SKM-1 treated with dmso at 0.1 percent for 144 hours (cell line): ENCODE measurements around the gene ACTN2.
A peak's percentile ranks its signal among the peaks of the same experiment; 100 is the strongest.

Experiments
- DNase-seq: peaks from one replicate; lab custom pipeline; 2025; ENCODE audit not compliant: unreplicated experiment; lab: John Stamatoyannopoulos, UW

Gene ACTN2

DNA sequence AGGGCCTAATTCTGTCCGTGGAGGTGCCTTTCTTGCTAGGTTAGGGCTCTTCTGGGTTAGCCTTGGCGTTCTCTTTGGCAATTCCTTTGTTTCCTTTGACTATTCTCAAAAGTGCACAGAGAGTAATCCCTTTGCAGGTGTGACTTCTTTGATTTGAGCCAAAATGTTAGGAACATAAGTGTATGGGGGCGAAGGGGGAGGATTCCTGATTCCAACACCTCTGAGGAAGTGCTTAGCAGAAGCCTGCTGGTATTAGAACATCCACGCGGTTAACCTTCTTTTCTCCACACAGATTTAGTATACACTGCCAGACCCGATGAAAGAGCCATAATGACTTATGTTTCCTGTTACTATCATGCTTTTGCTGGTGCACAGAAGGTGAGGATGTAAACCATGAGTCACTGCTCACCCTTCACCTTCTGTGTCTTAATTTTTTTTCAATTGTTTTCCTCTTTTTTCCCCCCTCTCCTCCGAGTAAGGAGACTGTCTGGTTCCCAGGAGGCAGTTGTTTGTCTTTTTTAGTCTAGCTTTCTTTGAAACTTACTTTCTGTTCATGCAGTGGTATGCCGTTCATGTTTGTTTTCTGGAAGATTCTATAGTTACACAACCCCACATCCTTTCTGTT, 48.0 kb downstream of the ACTN2 start:
- no peak for DNase-seq

DNA sequence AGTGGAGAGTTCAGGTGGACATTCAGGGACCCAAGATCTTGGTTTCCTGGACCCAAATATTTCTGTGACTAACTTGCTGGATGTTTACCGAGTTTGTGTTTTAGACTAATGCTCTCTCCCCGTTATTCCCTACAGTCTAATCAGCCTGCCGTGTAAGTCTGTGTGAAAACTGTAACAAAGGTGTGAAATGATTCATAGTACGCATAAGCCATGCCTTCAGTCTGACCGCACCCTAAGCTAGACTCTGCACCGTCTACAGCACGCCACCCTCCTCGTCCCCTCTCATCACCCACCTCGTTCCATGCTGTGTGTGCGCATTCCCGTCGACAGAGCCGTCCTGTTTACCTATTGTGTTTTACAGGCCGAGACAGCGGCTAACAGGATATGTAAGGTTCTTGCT, 50.5 kb downstream of the ACTN2 start:
- no peak for DNase-seq

DNA sequence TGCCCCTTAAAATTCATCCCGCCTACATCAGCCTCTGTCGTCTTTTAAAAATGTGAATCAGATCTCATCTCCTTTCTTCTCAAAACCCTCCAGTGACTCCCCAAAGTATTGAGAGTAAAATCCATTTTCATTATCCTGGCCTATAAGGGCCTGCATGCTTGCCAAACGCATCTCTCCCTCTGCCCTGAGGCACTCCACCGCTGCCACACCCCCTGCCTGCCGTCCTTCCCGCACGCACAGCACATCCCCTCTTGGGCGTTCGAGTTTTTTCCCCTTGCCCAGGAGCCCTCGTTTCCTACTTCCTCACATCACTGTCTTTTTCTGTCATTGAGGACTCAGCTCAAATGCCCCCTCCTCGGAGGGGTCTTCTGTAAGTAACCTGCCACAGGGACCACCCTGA, 55.5 kb downstream of the ACTN2 start:
- no peak for DNase-seq

DNA sequence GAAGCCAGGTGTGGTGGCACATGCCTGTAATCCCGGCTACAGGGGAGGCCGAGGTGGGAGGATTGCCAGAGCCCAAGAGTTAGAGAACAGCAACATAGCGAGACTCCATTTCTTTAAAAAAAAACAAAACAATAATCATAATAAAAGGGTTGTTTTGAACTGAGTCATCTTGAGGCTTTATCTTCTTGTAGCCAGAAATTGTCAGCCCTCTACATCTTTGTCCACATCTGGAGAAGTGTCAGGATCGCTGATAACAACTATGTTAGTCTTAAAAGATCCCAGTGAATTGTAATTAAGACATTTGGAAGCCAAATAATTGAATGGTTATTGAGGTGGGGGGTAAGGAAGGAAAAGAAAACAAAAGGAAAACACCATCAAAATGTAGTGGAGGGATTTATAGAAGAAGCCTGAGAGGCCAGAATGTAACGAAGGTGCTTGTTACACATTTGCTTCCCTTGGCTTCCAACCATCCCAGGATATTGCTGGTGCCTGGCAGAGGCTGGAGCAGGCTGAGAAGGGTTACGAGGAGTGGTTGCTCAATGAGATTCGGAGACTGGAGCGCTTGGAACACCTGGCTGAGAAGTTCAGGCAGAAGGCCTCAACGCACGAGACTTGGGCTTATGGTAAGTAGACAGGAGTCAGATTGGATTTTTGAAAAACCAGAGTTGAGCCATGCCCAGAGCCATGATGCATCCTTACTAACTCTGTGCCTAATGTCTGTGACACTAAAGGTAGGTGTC, 56.3 kb downstream of the ACTN2 start:
- no peak for DNase-seq

DNA sequence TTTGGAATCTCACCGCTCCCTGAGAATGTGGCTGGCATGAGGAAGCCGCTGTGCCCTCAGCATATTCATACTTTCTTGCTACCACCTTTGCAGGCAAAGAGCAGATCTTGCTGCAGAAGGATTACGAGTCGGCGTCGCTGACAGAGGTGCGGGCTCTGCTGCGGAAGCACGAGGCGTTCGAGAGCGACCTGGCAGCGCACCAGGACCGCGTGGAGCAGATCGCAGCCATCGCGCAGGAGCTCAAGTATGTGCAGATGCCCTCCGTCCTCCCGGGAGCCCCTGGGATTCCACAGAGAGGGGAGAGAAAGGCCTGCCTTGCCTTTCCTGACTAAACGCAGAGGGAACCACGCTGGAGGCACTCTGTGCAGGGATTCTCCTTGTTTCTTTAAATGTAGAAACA, 58.2 kb downstream of the ACTN2 start:
- DNase-seq, result no peak

DNA sequence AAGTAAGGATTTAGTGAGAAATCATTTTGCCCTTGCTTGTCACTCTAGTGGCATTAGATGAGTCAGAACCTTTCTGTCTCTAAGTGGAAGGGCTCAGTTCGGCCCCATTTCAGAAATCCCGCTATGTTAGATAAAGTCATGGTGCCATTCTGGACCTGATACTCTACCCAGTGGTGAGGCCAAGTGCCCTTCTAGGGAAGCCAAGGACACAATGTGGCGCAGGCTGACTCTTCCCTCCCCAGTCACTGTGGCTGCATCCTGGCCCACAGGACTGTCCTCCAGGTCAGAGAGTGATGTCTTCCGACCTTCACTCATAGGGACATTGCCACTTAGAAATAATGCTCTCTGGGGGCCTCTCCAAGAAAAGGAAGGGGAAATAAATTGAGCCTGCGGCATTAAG, 60.5 kb downstream of the ACTN2 start:
- no peak for DNase-seq

DNA sequence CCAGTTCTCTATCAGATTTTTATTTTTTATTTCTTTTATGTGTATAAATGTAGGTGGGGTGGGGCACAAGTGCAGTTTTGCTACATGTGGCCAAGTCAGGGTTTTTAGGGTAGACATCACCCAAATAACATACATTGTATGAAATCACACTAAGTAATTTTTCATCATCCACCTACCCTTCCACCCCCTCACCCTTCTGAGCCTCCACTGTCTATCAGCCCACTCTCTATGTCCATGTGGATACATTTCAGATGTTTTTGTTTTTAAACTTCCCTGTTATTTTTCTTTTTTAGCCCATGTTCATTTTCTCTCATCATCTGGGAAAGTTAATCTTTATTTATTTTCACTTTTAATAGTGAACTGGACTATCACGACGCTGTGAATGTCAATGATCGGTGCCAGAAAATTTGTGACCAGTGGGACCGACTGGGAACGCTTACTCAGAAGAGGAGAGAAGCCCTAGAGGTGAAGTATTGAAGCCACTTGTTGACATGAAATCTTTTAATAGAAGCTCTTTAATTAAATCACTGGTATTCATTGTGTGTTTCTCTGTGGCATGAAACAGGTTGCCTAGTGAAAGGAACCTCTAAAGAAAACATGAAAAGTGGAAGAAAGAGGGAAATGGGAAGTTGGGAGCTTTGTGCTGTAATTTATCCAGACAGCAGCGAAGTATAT, 61.1 kb downstream of the ACTN2 start:
- no peak for DNase-seq

DNA sequence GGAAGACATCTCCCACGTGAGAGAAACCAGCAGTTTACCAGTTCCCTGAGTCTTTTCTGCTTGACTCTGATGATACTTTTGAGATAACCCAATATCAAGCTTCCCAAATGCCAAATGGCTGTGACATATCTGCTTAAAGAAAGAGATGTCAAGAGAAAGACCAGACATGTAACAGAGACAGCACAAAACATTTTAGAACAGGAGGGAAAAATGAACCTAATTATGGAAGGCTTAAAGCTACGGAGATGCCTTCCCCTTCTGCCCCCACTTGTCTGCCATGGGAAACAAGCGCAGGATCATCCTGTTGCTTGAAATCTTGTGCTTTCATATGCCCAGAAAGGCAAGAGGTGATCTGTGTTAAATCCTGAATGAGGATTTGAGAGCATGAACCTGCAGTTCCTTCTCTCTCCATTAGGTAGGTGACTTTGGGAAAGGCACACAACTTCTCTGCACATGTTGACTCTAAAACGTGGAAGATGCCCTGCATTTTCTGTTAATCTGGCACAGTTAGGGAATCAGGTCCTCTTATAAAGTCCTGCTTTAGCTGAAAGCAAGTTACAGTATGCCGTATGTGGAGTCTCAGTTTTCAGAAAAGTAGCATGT, 62.1 kb downstream of the ACTN2 start:
- no peak for DNase-seq

DNA sequence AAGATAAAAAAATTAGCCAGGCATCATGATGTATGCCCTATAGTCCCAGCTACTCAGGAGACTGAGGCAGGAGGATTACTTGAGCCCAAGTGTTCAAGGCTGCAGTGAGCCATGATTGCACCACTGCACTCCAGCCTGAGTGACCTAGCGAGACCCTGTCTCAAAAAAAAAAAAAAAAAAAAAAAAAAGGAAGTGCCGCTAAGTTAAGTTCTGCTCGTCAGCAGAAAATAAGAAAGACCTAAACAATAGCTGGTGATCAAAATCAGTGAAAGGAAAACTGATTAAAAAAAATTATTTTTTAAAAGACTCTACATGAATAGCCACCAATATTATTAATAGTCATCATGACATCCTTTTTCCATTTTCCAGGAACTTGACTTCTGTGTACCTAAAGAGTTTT, 64.6 kb downstream of the ACTN2 start:
- DNase-seq, result no peak

DNA sequence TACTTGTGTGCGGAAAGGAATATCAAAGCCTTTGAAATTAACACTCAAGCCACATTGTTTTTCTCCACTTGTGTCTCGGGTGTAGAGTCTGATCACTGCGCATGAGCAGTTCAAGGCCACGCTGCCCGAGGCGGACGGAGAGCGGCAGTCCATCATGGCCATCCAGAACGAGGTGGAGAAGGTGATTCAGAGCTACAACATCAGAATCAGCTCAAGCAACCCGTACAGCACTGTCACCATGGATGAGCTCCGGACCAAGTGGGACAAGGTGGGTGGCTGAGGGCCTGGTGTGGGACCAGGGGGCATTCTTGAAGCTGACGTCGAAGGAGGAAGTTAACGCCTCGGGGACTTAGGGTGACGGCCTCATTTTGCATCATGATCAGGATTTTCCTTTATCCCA, 65.1 kb downstream of the ACTN2 start:
- no peak for DNase-seq

DNA sequence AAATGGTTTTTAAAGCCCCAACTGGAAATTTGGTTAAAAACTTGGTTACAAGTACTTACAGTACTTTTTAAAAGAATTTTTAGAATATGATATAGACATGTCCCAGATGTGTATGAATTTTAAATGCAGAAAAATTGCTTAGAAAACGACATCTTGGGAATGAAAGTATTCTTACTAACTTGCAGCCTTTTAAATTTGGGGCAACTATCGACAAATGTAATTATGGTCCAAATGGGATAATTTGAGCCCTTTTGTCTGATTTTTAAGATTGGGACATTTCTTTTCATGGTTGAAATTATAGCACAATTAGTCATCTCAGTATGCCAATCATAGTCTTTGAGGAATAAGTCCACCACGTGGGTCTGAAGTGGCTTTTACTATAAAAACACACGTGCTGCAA, 65.6 kb downstream of the ACTN2 start:
- DNase-seq, result no peak

DNA sequence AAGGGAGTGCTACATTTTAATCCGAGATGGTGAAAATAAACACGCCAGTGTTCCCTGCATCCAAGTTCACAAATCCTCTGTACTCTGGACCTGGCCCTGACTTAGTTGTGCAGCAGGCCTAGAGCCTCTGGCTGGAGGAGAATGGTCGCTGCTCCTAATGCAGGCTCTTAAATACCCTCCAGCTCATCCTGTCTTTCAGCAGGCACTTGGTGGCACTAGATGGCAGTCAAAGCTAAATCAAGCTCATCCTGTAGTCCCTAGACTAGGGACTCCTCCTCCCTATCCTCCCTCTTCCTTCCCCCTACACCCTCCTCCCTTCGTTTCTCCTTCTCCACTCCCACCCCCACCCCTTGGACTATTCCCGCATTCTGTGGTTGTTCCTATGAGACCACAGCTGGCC, 67.2 kb downstream of the ACTN2 start:
- DNase-seq, result no peak

DNA sequence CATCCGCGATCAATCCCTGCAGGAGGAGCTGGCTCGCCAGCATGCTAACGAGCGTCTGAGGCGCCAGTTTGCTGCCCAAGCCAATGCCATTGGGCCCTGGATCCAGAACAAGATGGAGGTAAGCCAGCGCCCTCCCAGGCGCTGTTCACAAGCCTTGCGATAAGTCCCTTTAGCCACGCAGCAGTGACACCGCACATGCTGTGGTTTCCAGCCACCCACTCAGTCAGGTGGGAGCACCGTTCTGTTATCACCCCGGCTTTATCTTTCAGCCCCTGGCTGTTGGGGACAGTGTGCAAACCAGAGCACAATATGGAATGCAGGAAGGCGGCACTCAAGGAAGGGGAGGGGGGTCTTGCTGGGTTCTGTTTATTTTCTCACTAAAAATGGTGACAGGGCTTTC, 67.7 kb downstream of the ACTN2 start:
- DNase-seq, result no peak

DNA sequence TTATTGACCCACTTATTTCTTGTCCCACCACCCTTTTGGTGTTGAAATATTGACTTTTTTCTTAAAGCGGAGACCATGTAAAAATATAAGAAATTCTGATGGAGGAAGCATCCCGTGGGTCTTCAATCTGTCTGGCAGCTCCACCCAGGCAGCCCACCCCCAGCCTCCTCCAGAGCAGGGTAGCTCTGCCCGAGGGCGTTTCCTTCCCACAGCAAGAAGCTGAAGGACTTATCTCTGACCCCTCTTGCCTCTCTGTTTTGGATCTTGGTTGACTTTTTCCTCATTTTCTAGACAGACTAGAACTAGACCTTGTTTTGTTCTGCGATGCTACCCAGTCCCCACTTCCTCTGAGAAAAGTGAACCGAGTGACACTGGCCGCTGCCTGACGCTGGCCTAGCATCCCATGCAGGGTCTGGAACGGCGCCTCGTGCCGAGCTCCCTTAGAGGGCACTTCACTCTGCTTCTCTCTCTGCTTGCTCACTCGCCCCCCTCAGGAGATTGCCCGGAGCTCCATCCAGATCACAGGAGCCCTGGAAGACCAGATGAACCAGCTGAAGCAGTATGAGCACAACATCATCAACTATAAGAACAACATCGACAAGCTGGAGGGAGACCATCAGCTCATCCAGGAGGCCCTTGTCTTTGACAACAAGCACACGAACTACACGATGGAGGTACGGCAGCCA, 68.4 kb downstream of the ACTN2 start:
- no peak for DNase-seq

DNA sequence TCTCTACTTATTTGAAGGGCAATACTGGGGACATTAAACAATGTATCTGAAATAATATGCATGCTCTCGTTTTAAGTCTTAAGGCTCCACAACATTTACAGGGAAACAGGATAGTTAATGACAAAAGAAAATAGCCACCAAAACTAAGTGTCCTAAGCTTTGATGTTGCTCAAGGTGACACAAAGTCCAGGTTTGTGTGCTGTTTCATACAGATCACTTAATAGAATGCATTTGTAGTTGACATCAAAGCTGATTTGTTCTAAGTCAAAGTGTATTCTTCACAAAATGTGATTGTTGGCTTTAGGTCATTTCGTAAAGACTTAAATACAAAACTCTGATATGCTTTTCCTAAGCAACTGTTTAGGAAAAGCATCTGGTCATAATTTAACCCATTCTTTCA, 71.3 kb downstream of the ACTN2 start:
- DNase-seq, result no peak

DNA sequence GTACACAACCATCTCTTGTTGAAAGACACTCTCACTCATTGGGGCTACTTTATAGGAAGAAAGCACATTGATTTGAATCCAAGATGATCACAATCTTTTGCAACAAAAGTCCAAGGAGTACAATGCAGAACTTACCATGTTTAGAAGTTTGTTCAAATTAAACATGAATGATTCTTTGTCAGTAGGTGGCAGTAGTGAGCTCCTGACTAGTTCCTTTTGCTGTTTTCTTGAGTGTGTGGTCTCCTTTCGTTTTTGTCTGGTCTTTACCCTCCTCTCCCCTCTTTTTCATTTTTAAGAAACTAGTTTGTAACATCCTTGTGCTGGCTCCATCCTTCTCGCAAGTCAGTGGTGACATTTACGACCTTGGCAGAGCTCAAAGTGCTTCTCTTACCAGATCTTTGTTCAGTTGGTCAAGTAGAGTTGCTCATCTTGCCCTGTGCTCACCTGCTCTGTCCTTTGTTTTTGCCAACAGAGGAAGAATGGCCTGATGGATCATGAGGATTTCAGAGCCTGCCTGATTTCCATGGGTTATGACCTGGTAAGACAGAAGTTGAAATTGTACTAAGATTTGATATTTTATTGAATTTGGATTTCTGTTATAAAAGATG, 73.1 kb downstream of the ACTN2 start:
- peak; percentile 47 for DNase-seq

DNA sequence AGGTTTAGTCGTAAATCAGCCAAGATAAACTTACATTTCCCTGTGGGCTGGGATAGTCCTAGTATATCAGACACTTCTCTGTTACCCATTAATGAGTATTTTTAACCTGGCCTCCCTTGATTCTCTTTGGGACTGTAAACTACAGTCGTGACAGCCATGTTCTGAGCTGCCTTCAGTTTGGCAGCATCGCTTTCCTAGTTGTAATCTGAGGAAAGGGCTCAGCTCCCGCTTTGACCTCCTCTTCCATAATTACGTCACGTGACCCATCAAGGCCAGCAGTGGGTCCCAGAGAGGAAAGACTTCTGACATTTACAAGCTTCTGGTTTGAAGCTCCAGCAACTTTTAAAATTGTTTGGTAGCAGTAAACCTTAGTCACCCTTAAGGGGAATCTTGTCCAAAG, 74.2 kb downstream of the ACTN2 start:
- DNase-seq, result no peak

DNA sequence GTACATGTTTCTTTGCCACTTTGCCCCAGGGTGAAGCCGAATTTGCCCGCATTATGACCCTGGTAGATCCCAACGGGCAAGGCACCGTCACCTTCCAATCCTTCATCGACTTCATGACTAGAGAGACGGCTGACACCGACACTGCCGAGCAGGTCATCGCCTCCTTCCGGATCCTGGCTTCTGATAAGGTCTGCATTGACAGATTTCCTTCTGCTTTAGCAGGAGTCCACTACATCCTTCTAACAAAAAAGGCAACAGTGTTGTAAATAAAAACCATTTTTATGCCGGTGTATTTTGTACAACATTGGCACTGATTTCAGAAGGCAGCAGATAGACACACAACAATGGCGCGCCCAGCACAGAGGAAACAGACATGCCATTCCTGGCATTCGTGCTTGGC, 74.7 kb downstream of the ACTN2 start:
- DNase-seq, result no peak

DNA sequence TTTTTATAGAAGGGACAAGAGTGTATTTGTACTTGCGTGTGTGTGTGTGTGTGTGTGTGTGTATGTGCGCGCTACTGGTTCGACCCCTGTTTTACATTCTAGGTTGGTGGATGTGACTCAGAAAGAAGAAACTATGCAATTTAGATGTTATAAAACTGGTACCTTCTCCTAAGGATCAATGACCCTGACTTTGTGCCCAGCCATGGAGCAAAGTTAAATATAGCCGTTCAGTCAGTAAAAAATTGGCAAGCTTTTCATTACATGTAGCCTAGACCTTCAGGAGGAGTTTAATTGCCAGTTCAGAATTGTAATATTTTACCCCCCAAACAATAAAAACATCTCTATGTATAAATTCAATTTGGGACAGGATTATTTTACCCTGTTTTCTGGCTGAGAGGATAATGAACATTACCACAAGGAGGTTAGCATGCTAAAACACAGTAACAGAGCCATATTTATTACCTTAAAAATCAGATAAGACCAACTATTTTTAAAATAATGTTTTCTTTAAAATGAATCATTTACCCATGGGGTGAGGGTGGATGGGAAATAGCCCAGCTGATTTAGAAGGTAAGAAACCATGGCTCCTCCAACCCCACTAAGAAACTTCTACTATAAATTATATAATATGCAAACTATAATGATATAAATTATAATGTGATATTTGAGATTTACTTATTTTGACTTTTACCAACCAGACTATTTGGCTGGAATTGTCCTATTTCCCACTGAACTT, 75.3 kb downstream of the ACTN2 start:
- no peak for DNase-seq

DNA sequence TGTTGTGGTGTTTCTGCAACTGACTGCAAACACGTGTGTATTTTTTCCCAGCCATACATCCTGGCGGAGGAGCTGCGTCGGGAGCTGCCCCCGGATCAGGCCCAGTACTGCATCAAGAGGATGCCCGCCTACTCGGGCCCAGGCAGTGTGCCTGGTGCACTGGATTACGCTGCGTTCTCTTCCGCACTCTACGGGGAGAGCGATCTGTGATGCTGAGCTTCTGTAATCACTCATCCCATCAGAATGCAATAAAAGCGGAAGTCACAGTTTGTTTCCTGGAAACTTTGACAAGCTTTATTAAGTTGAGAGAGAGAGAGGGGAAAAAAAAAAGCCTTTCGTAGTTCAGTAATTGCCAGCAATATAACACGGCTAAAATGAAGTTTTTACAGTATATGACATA, 76.1 kb downstream of the ACTN2 start:
- DNase-seq, result no peak
